Ureter (tissue), 1 donor: ENCODE data around the gene STAC. TPM values are rescaled to one million over a fixed set of nuclear protein-coding genes. Genes with fewer than 3 reads are reported as not detected.
"Not testable (repeated sequence)": the region's sequence is repeated elsewhere in the genome, so short reads cannot be mapped to it uniquely, and the experiment has no call there.

Experiments
- DNase-seq: peaks from one replicate; pipeline ENCODE4 v3.0.0-alpha.2; 2020; ENCODE audit warnings: low spot score
- total RNA-seq: library from RNA; stranded (reverse); gene quantifications from one replicate; pipeline ENCODE4 v1.2.4, GENCODE V29; 2023
- donor health status: DM: yes; HTN: yes; CAD: no.

STAC gene
- total RNA-seq, 1 donor from 2014 or later: 20.4 TPM

- no peak for DNase-seq
Measured at GRCh38 chr3:36416599-36416998, 36.3 kb downstream of the STAC start.

GRCh38 chr3:36417237-36417636 is 36.9 kb downstream of the STAC start:
- no peak for DNase-seq

- no peak for DNase-seq
Measured at GRCh38 chr3:36418296-36418695, 38.0 kb downstream of the STAC start.

- no peak for DNase-seq
Measured at GRCh38 chr3:36428445-36428844, 48.1 kb downstream of the STAC start.

GRCh38 chr3:36429986-36430485 is 49.7 kb downstream of the STAC start:
- DNase-seq: no peak

- DNase-seq: no peak
Measured at GRCh38 chr3:36433511-36433910, 53.2 kb downstream of the STAC start.

GRCh38 chr3:36434687-36435426 is 54.6 kb downstream of the STAC start:
- no peak for DNase-seq

- no peak for DNase-seq
Measured at GRCh38 chr3:36443028-36443686, 62.9 kb downstream of the STAC start.

- no peak for DNase-seq
Measured at GRCh38 chr3:36444909-36445308, 64.6 kb downstream of the STAC start.

GRCh38 chr3:36446276-36446675 is 66.0 kb downstream of the STAC start:
- no peak for DNase-seq

- DNase-seq: no peak
Measured at GRCh38 chr3:36447061-36447460, 66.8 kb downstream of the STAC start.

GRCh38 chr3:36451816-36452215 is 71.5 kb downstream of the STAC start:
- DNase-seq: no peak

GRCh38 chr3:36453213-36453612 is 72.9 kb downstream of the STAC start:
- DNase-seq: not testable (repeated sequence)

GRCh38 chr3:36453896-36454295 is 73.6 kb downstream of the STAC start:
- not testable (repeated sequence) for DNase-seq

- no peak for DNase-seq
Measured at GRCh38 chr3:36455406-36455805, 75.1 kb downstream of the STAC start.

GRCh38 chr3:36456784-36457183 is 76.5 kb downstream of the STAC start:
- no peak for DNase-seq

- no peak for DNase-seq
Measured at GRCh38 chr3:36457667-36458066, 77.4 kb downstream of the STAC start.

- no peak for DNase-seq
Measured at GRCh38 chr3:36459177-36459576, 78.9 kb downstream of the STAC start.

- no peak for DNase-seq
Measured at GRCh38 chr3:36461597-36461996, 81.3 kb downstream of the STAC start.

GRCh38 chr3:36472045-36472444 is 91.7 kb downstream of the STAC start:
- DNase-seq: not testable (repeated sequence)

GRCh38 chr3:36475558-36475957 is 95.3 kb downstream of the STAC start:
- DNase-seq: no peak

- no peak for DNase-seq
Measured at GRCh38 chr3:36476286-36476942, 96.1 kb downstream of the STAC start.

- DNase-seq: no peak
Measured at GRCh38 chr3:36477655-36478054, 97.4 kb downstream of the STAC start.
